Stimulated activated CD8-positive, alpha-beta memory T cell treated with anti-CD3 and anti-CD28 coated beads, Interleukin-2, amount 100 ng/mL, for 48 hours (primary cell): ENCODE results near the gene MYOZ3.

Experiments
- DNase-seq, 2 donors: peaks; one replicate each; pipeline ENCODE4 v3.0.0-alpha.2; 2020; ENCODE audit warnings: low read depth in 2 of 2

Gene MYOZ3

DNA sequence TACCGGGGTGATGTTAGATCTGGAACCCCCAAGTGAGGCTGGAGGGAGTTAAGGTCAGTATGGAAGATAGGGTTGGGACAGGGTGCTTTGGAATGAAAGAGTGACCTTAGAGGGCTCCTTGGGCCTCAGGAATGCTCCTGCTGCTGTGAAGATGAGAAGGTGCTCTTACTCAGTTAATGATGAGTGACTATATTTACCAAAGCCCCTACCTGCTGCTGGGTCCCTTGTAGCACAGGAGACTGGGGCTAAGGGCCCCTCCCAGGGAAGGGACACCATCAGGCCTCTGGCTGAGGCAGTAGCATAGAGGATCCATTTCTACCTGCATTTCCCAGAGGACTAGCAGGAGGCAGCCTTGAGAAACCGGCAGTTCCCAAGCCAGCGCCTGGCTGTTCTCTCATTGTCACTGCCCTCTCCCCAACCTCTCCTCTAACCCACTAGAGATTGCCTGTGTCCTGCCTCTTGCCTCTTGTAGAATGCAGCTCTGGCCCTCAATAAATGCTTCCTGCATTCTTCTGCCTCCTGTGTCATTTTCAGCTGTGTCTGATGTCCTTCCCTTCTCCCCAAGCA, 2.3 kb upstream of the MYOZ3 start:
- DNase-seq = no peak

DNA sequence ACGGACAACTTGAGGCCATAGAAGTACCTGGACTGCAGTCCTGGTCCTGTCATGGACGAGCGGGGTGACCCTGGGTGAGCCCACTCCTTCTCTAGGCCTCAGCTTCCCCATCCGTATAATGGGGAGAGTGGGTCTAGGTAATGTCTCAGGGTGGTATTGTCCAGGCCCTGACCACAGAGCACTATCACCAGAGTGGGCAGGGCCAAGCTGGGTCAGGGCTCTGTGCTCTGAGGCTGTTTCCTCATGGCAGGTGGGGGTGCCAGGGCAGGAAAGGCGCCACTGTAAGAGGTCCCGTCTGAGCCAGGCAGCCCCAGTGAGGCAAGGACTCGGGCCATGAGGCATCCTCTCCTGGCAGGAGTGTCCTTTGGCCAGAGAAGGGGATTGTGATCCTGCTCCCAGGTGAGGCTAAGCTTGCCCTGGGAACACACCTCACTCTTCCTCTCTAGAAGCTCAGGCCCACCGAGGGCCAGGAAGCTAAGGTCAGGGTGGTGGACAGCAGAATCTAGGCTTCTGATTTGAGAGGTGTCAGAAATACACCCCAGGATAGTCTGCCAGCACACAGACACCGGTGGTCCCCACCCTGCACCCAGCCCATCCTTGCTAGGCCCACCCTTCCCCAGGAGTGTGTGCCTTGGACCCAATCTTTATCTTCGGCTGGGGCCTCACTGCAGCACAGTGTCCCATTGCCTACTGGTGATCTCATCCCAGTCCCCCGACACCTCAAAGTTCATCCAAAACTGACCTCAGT, 1.5 kb upstream of the MYOZ3 start:
- DNase-seq = no peak

DNA sequence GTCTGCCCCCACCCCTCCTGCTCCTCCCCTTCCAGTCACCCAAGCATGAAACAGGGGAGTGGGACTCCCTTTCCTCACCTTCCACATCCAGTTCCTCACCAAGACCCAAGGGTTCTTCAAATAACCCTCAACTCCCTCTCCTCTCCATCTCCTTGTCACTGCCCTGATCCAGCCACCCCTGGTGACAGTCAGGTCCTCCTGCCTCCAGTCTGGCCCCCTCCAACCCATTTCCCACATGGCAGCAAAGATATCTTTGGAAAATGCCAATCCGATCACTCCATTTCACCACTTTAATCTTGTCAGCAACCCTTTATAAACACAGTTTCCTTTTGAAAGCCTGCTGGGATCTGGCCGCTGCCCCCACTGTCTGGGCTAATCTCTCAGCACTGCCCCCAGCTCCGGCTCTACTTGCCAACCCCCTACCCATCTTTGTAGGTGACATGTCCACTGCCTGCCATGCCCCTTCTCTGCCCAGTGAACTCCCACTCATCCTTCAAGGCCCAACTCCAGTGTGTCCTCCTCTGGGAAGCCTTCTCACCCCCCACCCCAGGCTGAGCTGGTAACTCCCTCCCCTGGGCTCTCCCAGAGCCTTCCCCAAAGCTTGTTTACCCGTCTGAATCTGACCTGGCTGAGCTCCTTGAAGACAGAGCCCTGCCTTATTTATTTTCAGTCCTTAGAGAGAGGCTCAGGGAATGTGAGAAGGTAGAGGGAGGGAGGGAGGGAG, 781 bp upstream of the MYOZ3 start:
- no peak for DNase-seq

DNA sequence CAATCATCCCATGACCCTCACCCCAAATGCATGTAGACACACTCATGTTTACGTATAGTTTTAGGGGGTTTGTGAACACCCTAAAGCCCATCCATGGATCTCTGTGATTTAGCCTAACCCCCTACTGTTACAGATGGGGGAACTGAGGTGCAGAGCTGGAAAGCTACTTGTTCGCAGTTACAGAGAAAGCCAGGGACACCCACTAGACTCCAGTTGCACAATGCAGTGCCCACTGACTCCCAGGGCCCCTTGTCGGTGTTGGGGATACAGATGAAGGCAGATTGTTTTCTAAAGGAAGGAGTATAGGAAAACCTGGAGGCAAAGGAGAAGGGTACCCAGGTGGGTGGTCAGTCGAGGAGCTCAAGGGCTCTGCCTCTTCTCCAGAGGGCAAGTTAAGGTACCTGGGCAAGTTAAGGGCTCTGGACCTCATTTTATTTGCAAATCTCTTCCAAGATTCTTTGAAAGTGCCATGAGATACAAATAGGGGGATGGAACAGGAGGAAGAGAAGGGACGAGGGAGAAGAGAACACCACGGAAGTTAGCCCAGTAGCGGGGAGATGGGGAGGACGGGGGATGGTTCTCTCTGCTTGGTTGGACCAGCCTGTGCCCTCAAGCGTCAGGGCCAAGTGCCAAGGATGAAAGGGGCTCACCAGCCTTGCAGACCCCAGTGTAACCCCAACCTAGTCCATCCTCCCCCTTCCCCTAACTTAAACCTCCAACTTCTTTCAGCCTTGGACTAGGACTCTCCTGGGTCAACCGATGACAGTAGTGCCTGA, 958 bp downstream of the MYOZ3 start:
- DNase-seq = no peak

DNA sequence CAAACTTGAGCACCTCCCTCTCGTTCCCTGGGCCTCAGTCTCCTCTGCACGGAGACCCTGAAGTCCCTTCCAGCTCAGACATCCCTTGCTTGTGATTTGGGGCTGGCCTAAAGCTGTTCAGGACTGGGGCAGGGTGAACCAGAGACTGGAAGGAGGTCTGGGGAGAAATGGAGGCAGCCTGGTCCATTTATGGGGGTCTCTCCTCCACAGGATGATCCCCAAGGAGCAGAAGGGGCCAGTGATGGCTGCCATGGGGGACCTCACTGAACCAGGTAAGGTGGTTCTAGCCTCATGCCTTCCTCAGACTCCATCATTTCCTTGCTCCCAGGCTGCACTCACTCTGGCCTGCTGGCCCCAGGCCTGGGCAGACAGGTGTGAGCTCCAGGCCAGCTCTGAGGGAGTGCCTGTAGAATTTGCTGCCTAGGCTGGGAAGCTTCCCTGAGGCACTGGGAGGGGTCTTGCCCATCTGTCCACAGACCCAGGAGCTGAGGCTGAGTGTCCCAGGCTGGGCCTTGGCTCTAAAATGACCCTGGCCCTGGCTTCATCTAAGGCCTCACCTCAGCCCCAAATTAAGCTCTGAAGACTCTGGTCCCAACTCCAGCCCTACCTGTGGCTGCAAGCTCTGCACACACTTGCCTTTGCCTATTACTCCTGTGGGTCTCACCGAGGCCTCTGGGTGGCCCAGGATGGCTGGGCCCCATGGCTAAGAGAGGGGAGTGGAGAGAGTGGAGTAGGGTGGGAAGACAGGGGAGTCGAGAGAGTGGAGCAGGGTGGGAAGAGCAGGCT, 1.9 kb downstream of the MYOZ3 start:
- DNase-seq = no peak

DNA sequence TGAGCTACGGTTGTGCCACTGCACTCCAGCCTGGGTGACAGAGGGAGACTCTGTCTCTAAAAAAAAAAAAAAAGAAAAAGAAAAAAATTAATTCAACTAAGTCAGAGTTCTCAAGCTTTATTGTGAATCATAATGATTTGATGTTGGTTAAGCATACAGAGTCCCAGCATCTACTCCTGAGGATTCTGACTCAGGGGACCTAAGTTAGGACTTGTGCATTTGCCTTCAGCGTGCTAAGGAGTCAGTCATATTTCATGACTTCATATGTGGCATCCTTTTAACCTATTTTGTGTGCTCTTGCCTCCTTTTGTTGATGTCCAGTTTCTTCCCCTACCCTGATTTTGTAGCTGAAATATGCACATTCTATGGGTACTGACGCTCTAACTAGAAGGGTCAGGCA, 2.9 kb downstream of the MYOZ3 start:
- no peak for DNase-seq

DNA sequence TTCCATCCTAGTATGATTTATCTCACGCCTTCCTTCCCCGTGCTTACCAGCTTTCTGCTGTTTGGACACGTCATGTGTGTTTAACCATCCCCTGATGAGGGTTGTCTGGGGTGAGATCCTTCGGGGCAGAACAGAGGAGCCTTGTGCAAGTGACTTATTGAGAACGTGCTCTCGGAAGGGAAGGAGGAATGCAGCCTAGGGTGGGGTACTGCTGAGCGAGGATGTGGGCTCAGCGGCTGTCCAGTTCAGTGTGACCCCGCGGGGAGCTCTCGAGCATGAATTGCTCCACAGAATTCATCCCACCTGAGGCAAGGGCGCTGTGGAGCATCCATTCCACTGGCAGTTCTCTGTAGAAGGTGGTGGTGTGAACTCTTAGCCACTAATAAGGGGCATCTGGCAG, 4.0 kb downstream of the MYOZ3 start:
- DNase-seq = no peak

DNA sequence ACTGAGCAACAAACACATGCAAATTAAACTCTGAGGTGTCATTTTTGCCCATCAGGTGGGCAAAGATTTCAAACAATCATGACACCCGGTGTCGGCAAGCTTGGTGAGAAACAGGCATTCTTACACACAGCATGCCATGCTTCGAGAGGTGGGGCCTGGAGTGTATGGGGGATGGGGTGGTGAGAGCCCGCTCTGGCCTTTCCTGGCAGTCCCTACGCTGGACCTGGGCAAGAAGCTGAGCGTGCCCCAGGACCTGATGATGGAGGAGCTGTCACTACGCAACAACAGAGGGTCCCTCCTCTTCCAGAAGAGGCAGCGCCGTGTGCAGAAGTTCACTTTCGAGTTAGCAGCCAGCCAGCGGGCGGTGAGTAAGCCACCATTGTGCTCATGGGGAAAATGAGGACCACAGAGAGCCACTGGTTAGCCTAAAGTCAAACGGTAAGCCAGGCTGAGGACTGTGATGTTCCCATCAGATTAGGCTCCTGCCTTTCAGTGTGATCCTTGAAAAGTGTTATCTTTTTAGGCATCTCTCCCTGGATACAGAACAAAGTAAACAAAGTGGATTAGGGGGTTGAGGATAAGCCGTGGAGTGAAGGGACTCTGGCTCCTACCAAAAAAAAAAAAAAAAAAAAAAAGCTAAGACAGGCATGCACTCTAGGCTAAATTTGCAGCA, 9.4 kb downstream of the MYOZ3 start:
- no peak for DNase-seq

DNA sequence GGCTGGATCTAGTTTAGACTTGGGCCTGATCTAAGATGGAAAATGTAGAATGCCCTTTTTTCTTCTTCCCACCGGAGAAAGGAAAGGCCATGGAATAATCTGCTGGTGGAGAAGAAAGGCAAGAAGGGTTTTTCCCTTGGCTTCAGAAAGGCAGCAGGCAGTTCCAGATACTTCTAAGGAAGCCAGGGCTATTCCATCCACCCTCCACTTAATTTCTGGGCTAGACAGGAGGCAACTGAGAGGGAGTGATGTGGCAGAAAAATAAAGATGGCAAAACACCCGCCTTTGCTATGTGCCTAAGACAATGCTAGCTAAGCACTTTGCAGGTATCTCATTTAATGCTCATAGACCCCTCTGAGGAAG, 9.9 kb downstream of the MYOZ3 start:
- no peak for DNase-seq

DNA sequence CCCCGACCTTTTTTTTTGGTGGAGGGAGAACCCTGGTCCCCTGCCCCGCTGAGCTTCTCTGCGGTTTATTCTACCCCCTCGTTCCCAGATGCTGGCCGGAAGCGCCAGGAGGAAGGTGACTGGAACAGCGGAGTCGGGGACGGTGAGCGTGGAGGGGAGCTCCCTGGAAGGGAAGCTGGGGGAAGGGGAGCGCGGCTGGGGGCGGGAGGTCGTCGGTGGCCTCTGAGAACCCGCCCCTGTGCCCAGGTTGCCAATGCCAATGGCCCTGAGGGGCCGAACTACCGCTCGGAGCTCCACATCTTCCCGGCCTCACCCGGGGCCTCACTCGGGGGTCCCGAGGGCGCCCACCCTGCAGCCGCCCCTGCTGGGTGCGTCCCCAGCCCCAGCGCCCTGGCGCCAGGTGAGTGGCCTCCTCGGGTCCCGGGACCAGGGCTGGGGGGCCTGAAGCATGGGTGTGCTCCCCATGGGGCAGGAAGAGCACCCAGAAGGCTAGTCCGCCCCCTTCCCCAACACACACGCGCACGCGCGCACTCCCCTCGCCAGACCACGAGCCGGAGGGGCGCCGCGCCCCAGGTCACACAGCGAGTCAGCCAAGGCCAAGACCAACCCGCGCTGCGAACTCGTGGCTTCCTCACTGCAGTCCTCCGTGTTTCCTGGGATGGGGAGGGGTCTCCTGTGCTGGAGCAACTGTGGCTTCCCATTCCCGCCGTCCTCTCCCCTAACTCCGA, 10.6 kb downstream of the MYOZ3 start:
- peak in 1 of 2 donors; percentile 4 for DNase-seq

DNA sequence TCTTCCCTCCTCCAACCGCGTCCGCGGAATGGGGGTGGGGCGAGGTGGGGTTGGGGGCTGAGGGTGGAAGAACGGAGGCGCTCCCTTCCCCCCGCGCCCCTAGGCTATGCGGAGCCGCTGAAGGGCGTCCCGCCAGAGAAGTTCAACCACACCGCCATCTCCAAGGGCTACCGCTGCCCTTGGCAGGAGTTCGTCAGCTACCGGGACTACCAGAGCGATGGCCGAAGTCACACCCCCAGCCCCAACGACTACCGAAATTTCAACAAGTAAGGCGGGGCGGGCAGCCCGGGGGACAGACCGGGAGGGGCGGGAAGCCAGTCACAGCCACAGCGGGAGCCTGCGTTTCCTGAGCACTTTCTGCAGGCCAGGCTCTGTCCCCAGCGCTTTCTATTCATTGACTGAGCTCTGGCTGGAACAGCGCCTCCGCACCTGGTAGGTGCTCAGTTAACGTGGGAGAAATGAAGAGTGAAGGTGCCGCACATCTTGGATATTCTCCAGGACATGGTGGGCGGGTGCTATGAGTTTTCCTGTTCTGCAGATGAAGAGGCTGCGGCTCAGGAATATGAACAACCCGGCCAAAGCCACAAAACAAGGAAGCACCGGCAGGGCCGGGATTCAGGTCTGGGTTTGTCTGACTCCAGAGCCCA, 11.3 kb downstream of the MYOZ3 start:
- peak in 1 of 2 donors; percentile 13 for DNase-seq

DNA sequence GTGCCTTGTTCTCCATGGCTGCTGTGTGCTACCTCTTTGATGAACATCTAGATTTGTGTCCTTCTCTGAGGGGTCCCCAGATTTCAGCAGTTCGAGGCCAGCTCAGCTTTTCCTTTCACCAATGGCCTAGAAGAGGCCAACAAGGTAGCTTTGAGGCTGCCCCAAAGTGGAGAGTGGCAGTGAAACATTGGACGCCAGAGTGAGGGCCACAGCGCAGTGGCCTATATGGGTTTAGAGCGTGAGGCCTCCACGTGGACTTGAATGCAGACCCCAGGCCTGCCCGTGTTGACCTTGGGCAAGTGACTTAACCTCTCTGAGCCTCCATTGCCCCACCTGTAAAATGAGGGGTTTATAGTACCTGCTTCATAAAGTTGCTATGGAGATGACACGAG, 11.8 kb downstream of the MYOZ3 start:
- no peak for DNase-seq

DNA sequence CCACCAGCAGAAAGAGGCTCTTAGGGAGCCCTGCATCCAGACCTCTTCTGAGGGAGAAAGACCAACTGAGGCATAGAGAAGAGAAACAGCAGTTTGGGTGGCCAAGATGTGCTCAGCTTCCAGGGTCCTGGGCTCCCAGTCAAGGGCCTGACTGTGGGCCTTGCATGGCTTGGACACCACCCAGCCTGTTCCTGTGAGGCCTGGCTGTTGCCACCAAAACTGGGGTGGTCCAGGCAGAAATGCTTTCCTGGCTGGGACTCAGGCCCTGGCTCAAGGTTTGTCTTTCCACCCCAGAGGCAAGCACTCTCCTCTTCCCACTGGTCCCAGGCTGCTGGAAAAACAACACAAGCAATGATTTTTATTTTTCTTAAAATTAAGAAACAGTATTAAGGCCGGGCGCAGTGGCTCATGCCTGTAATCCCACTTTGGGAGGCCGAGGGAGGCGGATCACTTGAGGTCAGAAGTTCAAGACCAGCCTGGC, 13.3 kb downstream of the MYOZ3 start:
- DNase-seq = no peak

DNA sequence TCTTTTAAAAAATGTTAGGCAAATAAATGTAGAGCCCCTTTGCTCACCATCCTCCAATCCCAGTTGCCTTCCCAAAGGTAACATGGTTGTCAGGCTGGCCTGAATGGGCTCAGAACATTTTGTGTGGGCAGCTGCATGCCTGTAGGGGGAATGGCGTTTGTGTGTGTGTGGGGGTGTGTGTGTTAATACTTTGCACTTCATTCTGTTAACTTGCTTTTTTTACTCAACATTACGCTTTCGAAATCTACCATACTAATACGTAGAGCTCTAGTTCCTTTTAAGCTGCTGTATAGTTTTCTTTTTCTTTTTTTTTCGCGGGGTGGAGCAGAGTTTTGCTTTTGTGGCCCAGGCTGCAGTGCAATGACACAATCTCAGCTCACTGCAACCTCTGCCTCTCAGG, 14.0 kb downstream of the MYOZ3 start:
- DNase-seq = no peak

DNA sequence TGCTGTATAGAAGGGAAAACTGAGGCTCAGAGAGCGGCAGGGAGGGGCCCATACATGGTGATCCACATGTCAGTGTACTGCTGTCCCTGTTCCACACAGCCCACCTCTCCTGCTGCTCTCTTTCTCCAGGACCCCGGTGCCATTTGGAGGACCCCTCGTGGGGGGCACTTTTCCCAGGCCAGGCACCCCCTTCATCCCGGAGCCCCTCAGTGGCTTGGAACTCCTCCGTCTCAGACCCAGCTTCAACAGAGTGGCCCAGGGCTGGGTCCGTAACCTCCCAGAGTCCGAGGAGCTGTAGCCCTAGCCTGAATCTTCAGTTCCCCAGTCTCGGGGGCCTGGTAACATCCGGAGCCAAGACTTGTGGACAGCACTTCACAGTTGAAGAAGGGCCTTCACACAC, 15.5 kb downstream of the MYOZ3 start:
- no peak for DNase-seq

DNA sequence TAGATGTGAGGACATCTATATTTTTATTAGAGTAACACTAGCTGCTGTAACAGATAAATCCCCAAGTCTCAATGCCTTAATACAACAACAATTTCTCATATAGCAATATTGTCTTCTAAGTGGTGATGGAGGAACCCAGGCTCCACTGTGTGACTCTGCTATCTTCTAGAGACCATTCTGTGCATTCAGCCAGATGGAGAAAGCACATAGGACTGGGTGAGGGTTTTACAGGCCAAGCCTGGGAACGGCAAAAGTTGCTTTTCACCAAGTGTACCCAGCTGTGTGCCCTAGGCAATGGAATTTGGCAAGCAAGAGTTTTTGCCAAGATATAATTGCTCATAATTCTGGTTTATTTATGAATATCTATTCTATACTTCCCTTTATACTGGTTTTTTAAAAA, 28.1 kb downstream of the MYOZ3 start:
- DNase-seq = no peak

DNA sequence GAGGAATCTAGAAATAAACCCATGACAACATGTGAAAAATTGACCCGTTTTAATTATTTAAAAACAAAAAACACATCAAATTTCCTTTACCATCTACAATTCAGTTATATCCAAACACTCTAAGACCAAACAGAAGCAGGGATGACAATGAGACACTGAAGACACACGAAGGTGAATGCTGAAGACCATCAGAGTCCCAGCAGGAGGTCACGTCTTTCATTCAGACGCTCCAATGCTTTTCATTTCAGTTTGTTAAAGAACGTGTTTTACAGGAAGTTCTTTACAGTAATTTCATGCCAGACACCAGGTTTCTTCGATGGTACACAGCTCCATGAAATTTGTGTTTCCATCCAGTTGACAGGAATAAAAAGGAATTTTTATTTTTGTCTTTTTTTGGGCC, 29.7 kb downstream of the MYOZ3 start:
- DNase-seq = no peak

DNA sequence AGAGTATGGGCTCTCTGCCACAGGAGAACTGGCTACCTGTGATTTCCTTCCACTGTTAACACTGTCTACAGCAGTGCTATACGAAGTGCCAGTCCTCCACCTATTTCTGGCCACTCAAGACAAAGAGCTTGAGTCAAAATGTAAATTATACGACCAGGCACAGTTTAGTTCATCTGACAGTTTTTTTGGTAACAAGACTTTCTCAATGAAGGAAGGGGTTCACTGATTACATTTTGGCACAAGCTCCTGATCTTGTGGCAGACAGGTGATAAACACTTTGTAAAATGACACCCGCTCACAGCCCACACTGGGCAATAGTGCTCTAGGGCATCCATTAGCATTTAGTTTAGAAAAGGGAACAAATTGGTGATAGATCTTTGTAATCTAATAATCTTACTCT, 31.2 kb downstream of the MYOZ3 start:
- no peak for DNase-seq

DNA sequence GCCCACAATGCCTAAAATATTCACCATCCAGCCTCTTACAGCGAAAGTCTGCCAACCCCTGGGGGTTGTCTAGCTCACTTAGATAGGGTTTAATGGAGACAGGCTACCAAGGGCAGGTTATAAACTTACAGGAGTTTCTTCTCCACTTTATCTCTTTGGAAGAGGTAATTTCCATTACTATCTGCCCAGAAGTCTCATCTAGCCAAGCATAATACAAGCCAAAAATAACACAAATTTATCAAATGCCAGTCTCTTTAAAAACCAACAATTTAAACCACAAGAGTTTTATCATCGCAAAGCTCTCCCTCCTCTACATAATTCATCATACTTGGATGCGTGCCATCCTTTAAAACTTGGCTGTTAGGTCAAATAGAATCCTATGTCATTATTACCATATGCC, 33.6 kb downstream of the MYOZ3 start:
- no peak for DNase-seq

DNA sequence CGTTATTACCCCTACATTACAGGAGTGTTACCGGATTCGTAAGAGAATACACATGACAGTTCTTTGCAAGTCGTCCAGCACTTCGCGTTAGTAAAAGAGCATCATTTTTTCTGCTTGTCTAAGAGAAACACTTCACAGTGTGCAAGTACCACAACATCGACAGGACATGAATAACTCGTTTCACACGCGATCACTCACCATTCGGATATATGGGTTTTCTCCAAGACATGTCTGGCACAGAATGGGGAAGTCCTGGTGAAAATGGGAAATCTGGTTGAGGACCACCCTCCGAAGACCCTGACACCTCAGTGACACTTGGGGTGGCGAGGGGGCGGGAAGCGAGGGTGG, 39.2 kb downstream of the MYOZ3 start:
- no peak for DNase-seq
